ENCODE measurements around the gene ACTRT3. TPM values are rescaled to one million over a fixed set of nuclear protein-coding genes. Genes with fewer than 3 reads are reported as not detected.

Gene ACTRT3
- under 1 TPM; 0.20 to 0.23 TPM for total RNA-seq

DNA sequence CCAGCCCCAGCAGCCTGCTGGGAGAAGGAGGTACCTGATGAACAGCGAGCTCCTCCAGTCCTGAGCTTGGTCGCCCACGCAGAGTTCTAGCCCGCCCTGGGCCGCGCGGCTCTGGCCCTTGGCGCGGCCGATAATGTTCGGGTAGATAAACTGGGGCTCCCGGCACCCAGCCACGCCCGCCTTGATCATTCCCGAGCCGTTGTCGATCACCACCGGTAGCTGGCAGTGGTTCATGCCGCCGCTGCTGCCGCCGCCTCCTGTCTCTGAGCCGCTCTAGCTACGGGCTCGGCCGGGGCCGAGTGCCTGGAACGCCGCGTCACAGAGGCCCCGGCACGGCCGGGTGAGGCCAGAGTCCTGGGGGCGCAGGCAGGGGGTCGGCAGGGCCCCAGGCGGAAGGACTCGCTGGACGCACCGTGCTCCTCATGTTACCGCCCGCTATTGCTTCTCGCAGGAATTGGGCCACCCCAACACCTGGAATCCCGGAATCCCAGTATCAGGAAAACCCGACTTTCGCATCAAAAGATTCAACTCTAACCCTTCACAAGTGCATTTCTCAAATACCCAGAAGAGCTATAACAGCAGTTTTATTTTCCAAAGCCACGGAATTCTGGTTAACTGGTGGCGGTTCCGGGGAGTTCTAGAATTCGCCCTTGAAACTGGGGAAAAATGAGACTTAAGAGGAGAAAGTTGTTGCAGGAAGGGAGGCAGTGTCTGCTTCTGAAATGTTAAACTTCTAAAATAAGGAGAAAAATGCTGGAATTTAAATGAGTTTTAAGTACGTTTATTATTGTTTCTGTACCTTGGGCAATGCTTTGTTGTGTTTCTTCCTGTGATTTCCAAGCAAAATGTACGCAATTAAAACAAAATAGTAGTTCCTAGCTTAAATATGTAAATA, at the start of gene ACTRT3:
Gene ACTRT3 (minus strand): TSS at position 275 of the 895 bp plus-strand sequence. CDS start 41 bp downstream, at position 234.
- ChIA-PET CTCF (interaction anchor here (1.1 kb wide), 1 partner anchor 9 kb away, joined by 3 read pairs; no protein-coding TSS in a partner anchor), POLR2A (no interaction called here)
- peak; percentile 52 for DNase-seq
- Mint-ChIP-seq H3K9me3 (peaks cover 3% of the 10 kb centered on the region), H3K4me1 (peaks cover 34% of the 10 kb centered on the region), H3K27me3 (no peaks in the 10 kb centered on the region), H3K36me3 (ENCODE audit: low read depth) (peaks cover 1% of the 10 kb centered on the region), H3K27ac (peak within 1 kb of the TSS; percentile 84), H3K4me3 (peak within 1 kb of the TSS; percentile 82)

DNA sequence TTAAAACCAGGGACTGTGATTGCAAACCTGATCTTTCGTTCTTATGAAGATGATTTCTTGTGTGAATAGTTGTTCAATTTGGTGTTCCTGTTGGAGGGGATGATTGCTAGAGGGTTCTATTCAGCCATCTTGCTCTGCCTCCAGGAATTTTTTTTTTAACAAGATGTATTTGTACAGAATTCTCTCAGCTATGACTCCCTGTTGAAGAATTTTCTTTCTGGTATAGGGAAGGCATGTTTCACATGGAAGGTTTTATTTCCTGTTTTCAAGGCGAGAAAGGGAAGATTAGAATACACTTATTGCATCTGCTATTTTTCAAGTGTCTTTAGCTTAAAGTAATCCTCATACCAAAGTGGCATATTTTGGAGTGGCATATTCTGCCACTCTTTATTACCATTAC, 49.0 kb upstream of the ACTRT3 start:
- Mint-ChIP-seq H3K27ac (no peak overlapping the region), H3K4me1 (peaks cover 9% of the 10 kb centered on the region), H3K4me3 (no peak overlapping the region), H3K36me3 (ENCODE audit: low read depth) (peaks cover 8% of the 10 kb centered on the region), H3K9me3 (peaks cover 9% of the 10 kb centered on the region), H3K27me3 (peaks cover 30% of the 10 kb centered on the region)
- POLR2A ChIA-PET, result no interaction called here
- CTCF ChIA-PET, result no interaction called here
- DNase-seq, result no peak

DNA sequence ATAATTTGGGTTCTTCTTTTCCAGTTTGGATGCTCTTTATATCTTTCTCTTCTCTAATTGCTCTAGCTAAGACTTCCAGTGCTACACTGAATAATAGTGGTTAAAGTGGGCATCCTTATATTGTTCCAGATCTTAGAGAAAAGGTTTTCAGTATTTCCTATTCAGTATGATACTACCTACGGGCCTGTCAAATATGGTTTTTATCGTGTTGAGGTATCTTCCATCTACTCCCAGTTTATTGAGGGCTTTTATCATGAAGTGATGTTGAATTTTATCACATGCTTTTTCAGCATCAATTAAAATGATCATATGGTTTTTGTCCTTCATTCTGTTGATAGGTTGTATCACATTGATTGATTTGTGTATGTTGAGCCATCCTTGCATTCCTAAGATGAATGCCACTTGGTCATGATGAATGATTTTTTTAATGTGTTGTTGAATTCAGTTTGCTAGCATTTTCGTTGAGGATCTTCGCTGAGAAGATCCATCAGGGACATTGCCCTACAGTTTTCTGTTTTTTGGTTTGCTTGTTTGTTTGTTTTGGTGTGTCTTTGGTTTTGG, 46.3 kb upstream of the ACTRT3 start:
- H3K9me3 Mint-ChIP-seq, result peaks cover 9% of the 10 kb centered on the region
- CTCF ChIA-PET, result interaction anchor here (0.6 kb wide), 1 partner anchor 10 kb away, joined by 3 read pairs; no protein-coding TSS in a partner anchor
- peaks cover 8% of the 10 kb centered on the region for H3K36me3 Mint-ChIP-seq (ENCODE audit: low read depth)
- no peak for DNase-seq
- no peak overlapping the region for H3K4me3 Mint-ChIP-seq
- peaks cover 31% of the 10 kb centered on the region for H3K4me1 Mint-ChIP-seq
- H3K27ac Mint-ChIP-seq, result no peak overlapping the region
- peaks cover 27% of the 10 kb centered on the region for H3K27me3 Mint-ChIP-seq
- POLR2A ChIA-PET, result no interaction called here

DNA sequence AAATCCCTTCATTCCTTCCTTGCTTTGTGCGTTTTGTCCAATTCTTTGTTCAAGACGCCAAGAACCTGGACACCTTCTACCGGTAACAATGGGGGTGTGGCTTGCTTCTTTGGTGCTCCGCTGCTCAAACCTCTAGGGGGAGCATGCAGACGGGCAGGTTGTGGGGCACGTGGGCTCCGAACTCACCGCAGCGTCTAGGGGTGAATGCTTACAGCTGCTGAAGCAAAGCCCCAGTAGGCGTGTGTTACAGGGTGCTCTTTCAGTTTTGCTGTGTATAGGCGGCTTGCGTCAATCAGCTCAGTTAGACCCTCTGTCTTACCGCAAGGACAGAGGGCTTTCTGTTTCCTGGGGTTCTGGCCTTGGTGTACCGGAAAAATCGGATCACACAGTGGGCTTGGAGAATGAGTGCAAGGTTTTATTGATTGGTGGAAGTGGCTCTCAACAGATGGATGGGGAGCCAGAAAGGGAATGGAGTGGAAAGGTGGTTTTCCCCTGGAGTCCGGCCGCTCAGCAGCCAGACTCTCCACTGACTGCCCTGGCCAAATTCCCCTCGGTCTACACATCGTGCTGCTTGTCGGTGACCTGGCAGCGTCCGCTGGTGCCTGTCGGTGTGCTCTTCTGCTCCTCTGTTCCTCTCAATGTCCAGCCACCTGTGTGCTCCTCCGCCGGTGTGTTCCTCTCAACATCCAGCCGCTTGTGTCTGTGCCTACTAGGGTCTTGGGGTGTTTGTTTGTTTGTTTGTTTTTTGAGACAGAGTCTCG, 44.6 kb upstream of the ACTRT3 start:
- Mint-ChIP-seq H3K36me3 (ENCODE audit: low read depth) (peaks cover 8% of the 10 kb centered on the region), H3K9me3 (peaks cover 9% of the 10 kb centered on the region), H3K4me3 (peak overlapping the region; percentile 74), H3K27me3 (peaks cover 20% of the 10 kb centered on the region), H3K27ac (peak overlapping the region; percentile 86), H3K4me1 (peaks cover 40% of the 10 kb centered on the region)
- DNase-seq, result peak; percentile 85
- CTCF ChIA-PET, result interaction anchor here (0.7 to 1.1 kb wide), 2 partner anchors 9 to 31 kb away, joined by 3 to 5 read pairs; no protein-coding TSS in a partner anchor
- POLR2A ChIA-PET, result interaction anchor here (0.5 kb wide), 1 partner anchor 15 kb away, joined by 3 read pairs; no protein-coding TSS in a partner anchor

DNA sequence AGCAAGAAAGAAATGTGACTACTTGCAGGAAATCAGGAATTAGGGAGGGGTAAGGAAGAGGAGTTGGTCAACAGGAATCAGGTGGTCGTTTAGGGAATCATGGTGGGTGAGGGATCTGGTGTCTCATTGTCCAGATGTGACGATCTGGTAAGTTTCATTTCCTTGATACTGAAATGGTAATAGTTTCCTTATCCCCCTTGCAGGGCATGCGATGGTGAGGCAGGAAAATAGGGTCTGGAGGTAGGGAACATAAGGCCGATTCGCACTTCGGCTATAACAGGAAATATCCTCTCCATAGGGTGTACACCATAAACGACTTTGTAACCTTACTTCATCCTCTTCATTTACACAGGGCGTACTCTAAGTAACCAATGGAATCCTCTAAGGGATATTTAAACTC, 43.9 kb upstream of the ACTRT3 start:
- Mint-ChIP-seq H3K27ac (peak overlapping the region; percentile 86), H3K9me3 (peaks cover 9% of the 10 kb centered on the region), H3K36me3 (ENCODE audit: low read depth) (peaks cover 9% of the 10 kb centered on the region), H3K27me3 (peaks cover 15% of the 10 kb centered on the region), H3K4me1 (peaks cover 45% of the 10 kb centered on the region), H3K4me3 (peak overlapping the region; percentile 74)
- ChIA-PET POLR2A (no interaction called here), CTCF (interaction anchor here (1.1 to 3.0 kb wide), 2 partner anchors 9 to 15 kb away, joined by 5 to 9 read pairs; no protein-coding TSS in a partner anchor)
- no peak for DNase-seq

DNA sequence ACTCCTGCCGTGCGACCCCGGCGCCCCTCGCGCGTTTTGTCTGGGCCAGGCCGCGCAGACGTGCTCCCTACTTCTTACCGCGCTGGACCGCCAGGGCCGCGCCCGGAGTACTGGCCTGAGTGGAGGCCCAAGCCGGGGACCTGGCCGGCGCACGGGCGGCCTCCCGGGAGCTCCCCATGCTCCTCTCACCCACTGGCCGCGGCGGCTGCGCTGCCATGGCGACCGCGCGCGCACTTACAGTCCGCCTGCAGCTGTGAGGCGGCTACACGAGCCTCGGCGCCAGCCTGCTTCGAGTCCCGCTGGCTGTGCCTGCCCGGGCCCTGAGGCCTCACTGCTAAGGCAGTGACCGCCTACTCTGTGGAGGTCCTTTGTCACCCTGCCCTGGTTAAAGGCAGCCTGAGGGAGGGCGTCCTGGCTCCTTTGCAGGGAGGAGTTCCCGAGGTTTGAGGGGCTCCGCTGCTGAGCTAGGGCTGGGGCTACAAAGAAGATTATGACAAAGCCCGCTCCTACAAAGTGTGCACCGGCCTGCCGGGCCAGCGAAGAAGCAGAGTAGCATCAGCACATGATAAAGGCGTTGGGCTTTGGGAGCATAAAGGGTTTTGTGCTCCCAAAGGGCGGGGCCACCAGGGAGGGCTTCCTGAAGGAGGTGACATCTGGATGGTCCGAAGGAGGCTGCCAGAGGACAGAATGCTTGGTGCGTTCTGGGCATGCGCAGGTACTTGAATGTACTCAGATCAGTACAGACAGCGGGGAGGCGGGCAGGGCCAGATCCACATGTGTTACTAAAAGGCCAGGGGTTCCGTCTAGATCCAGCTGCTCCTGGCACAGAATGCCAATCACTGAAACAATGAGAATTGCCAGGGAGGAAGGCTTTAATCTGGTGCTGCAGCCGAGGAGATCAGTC, 43.2 kb upstream of the ACTRT3 start, which contains the start of the genes LRRC34 and LRRIQ4:
Gene LRRC34 (minus strand): TSS at position 573 of the 904 bp plus-strand sequence. CDS start 356 bp downstream, at position 217.
Gene LRRIQ4 (plus strand): TSS at position 539 of the 904 bp plus-strand sequence. CDS start 9,052 bp downstream, outside the sequence.
- H3K27me3 Mint-ChIP-seq, result peaks cover 9% of the 10 kb centered on the region
- ChIA-PET CTCF (interaction anchor here (0.7 to 3.0 kb wide), 2 partner anchors 14 to 28 kb away, joined by 4 to 9 read pairs; no protein-coding TSS in a partner anchor), POLR2A (no interaction called here)
- H3K36me3 Mint-ChIP-seq (ENCODE audit: low read depth), result peaks cover 11% of the 10 kb centered on the region
- H3K4me3 Mint-ChIP-seq, result peak within 1 kb of the TSS; percentile 74
- peaks cover 9% of the 10 kb centered on the region for H3K9me3 Mint-ChIP-seq
- peak; percentile 80 for DNase-seq
- peak within 1 kb of the TSS; percentile 86 for H3K27ac Mint-ChIP-seq
- peaks cover 49% of the 10 kb centered on the region for H3K4me1 Mint-ChIP-seq

DNA sequence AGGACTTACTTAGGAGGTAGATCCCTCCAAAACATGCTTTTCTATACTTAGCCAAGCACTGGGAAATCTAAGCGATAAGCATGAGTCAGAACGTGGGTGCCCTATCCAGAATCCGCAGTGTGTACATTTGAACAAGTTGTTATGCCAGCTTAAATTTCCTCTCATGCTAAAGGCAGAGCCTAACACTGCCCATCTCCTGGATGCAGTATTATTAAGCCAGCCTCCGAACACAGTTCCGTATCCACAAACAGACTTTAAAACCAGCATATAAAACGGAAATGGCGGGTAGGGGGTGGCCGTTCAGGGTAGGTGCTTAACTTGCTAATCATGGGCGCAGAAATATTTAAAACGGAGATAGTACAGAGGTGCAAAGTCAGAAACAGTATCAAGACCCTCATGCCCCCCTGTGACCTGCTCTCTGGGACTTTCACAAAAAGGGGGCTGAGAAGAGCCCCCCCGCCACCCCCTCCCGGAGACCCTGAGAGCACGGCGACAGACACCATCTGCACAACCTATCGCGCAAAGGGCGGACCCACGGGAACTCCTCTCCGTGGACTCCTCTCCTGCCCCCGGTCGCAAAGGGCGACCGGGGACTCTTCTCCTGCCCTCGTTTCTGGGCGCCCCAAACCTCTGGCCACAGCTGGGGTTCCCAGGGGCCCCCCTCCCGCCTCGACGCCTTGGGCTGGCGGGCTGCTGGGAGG, 42.4 kb upstream of the ACTRT3 start:
- Mint-ChIP-seq H3K4me3 (peak overlapping the region; percentile 74), H3K36me3 (ENCODE audit: low read depth) (peaks cover 11% of the 10 kb centered on the region), H3K27me3 (peaks cover 8% of the 10 kb centered on the region), H3K9me3 (peaks cover 9% of the 10 kb centered on the region), H3K27ac (peak overlapping the region; percentile 86), H3K4me1 (peaks cover 49% of the 10 kb centered on the region)
- ChIA-PET CTCF (interaction anchor here (1.5 to 3.0 kb wide), 2 partner anchors 12 to 13 kb away, joined by 5 to 9 read pairs; no protein-coding TSS in a partner anchor), POLR2A (no interaction called here)
- DNase-seq, result peak; percentile 26

DNA sequence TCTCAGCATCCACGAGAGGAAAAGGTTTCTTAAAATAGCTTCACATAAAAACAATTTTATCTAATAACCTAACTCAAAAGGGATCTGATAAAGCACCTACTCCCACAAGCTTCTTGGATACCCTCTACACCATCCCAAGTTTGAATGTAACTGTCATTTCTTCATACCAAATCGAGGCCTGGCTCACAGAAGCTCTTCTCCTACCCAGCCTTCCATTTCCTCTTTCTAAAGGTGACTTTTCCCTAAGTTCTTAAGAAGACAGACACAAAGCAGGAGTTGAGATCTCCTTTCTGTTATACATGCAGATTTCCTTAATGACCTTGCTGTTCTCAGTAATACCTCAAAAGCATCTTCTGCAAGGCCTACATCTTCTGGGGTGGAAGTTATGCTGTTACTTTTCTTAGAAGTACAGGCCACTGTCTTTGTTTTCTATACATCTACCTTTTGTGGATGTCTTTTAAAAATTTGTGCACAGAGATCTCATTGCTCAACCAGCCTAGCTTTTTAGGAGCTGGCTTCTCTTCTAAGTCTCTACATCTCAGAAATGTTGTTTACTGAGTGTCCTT, 40.0 kb upstream of the ACTRT3 start:
- POLR2A ChIA-PET, result no interaction called here
- Mint-ChIP-seq H3K4me3 (peak overlapping the region; percentile 7), H3K27ac (peak overlapping the region; percentile 48)

DNA sequence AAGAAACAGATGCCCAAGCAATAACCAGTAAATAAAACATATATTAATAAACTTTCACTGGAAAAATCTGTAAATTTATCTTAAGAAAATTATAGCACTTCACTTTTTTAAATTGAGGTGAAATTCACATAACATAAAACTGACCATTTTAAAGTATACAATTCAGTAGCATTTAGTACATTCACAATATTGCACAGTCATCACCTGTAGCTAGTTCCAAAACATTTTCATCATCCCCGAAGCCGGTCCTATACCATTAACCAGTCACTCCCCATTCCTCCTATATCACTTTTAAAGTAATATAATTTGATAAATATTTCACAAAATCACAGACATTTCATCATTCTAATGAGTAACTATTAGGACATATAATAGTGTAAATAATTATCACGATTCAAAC, 35.3 kb upstream of the ACTRT3 start:
- H3K36me3 Mint-ChIP-seq (ENCODE audit: low read depth), result peaks cover 14% of the 10 kb centered on the region
- H3K27me3 Mint-ChIP-seq, result no peaks in the 10 kb centered on the region
- POLR2A ChIA-PET, result no interaction called here
- H3K4me3 Mint-ChIP-seq, result no peak overlapping the region
- H3K4me1 Mint-ChIP-seq, result peaks cover 15% of the 10 kb centered on the region
- CTCF ChIA-PET, result interaction anchor here (1.3 kb wide), 1 partner anchor 33 kb away, joined by 3 read pairs; no protein-coding TSS in a partner anchor
- DNase-seq, result no peak
- H3K9me3 Mint-ChIP-seq, result no peaks in the 10 kb centered on the region
- H3K27ac Mint-ChIP-seq, result no peak overlapping the region

More for the DNA sequence above, 40.0 kb upstream of the ACTRT3 start:
- DNase-seq, result no peak
- CTCF ChIA-PET, result interaction anchor here (1.1 to 1.2 kb wide), 2 partner anchors 11 to 14 kb away, joined by 3 to 5 read pairs; no protein-coding TSS in a partner anchor
- Mint-ChIP-seq H3K4me1 (peaks cover 48% of the 10 kb centered on the region), H3K36me3 (ENCODE audit: low read depth) (peaks cover 8% of the 10 kb centered on the region), H3K9me3 (no peaks in the 10 kb centered on the region), H3K27me3 (peaks cover 1% of the 10 kb centered on the region)

DNA sequence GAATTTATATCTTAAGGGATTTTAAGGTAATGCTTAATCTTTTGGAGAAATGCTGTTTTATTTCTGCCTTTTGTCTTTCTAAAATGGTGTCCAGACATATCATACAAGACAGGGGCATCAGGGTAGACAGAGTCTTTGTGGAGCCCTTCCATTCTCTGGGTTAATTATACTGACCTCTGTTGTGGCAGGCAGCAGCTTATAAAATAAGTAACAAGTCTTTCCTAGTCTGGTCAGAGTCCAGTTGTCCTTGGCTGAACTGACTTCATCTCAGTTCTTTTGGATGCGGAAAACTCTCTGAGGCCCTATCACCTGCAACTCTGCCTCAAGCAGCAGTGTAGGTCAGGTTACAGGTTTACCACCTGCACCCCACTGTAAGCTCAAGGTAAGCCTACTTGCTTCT, 23.0 kb upstream of the ACTRT3 start:
- CTCF ChIA-PET, result no interaction called here
- POLR2A ChIA-PET, result no interaction called here
- Mint-ChIP-seq H3K4me3 (no peak overlapping the region), H3K27me3 (no peaks in the 10 kb centered on the region), H3K9me3 (no peaks in the 10 kb centered on the region), H3K36me3 (ENCODE audit: low read depth) (peaks cover 28% of the 10 kb centered on the region), H3K4me1 (peaks cover 5% of the 10 kb centered on the region), H3K27ac (no peak overlapping the region)
- DNase-seq, result no peak

Measured in activated CD4-positive, alpha-beta T cell treated with anti-CD3 and anti-CD28 coated beads, Interleukin-2, amount 10 ng/mL, durations not matched to agents 7 days and 5 days (primary cell).